ENCODE results near the gene LCN1. TPM values are rescaled to one million over a fixed set of nuclear protein-coding genes. Genes with fewer than 3 reads are reported as not detected.

The LCN1 gene
- polyA plus RNA-seq, 3 donors = not detected

- Histone ChIP-seq H3K4me3 (replicated peaks in 1 of 3; ENCODE audit: low read depth in 2 of 3, low read length in 3 of 3) (peak overlapping the region; percentile 65 to 98 (median 80)), H3K9ac (ENCODE audit: insufficient read depth, low read length, poor library complexity, severe bottlenecking) (peak overlapping the region; percentile 82), H3K27me3 (ENCODE audit: control insufficient read depth in 2 of 2, insufficient read depth in 2 of 2, low read length in 2 of 2) (peaks cover 0 to 5% of the 10 kb centered on the region in 2 donors), H4K20me1 (ENCODE audit: insufficient read depth, low read length) (peaks cover 31% of the 10 kb centered on the region), H3K4me1 (ENCODE audit: control insufficient read depth in 1 of 2, insufficient read depth in 2 of 2, low read length in 2 of 2) (peaks cover 22 to 30% of the 10 kb centered on the region in 2 donors), H2AFZ (ENCODE audit: insufficient read depth, low read depth, low read length, poor library complexity, severe bottlenecking) (peak overlapping the region; percentile 92), H3K27ac (ENCODE audit: low read depth in 1 of 2, low read length in 2 of 2) (peak overlapping the region in 1 of 2 donors; percentile 80), H3K79me2 (ENCODE audit: insufficient read depth, low read length) (peaks cover 11% of the 10 kb centered on the region), H3K9me3 (replicated peaks in 1 of 2; ENCODE audit: control insufficient read depth in 1 of 2, insufficient read depth in 1 of 2, low read length in 2 of 2) (no peaks in the 10 kb centered on the region), H3K4me2 (replicated peaks; ENCODE audit: extremely low read depth, low read length, poor library complexity, severe bottlenecking) (peak overlapping the region; percentile 99), H3K36me3 (replicated peaks in 1 of 2; ENCODE audit: control insufficient read depth in 1 of 2, insufficient read depth in 2 of 2, low read length in 2 of 2) (peaks cover 17 to 33% of the 10 kb centered on the region in 2 donors)
- H3K36me3 Mint-ChIP-seq = peaks cover 22 to 39% of the 10 kb centered on the region in 2 donors
- peaks cover 21% of the 10 kb centered on the region for H3K4me1 Mint-ChIP-seq
- peak in 2 of 3 donors; percentile 36 to 46 for DNase-seq
- 55% methylated on average over 36 of the region's 38 CpGs for WGBS (ENCODE audit: insufficient coverage)
- TF ChIP-seq CTCF (IDR thresholded peaks at IDR 0.05) = no peak
- peak overlapping the region; percentile 71 to 88 for H3K4me3 Mint-ChIP-seq
- H3K27ac Mint-ChIP-seq = peak overlapping the region in 5 of 7 donors; percentile 41 to 87 (median 72)
- intact Hi-C loops (cut with micrococcal nuclease) = no loop called here
- H3K27me3 Mint-ChIP-seq (ENCODE audit: low read depth in 3 of 3) = peaks cover 3 to 16% (median 13%) of the 10 kb centered on the region in 3 donors
- no peaks in the 10 kb centered on the region for H3K9me3 Mint-ChIP-seq
These were observed 19.7 kb upstream of the LCN1 start for GRCh38 chr9:135501261-135502167.

GRCh38 chr9:135502168-135502872, 18.9 kb upstream of the LCN1 start:
- Histone ChIP-seq H3K36me3 (replicated peaks in 1 of 2; ENCODE audit: control insufficient read depth in 1 of 2, insufficient read depth in 2 of 2, low read length in 2 of 2) (peaks cover 17 to 33% of the 10 kb centered on the region in 2 donors), H3K79me2 (ENCODE audit: insufficient read depth, low read length) (peaks cover 11% of the 10 kb centered on the region), H3K4me1 (ENCODE audit: control insufficient read depth in 1 of 2, insufficient read depth in 2 of 2, low read length in 2 of 2) (peaks cover 22 to 30% of the 10 kb centered on the region in 2 donors), H3K4me2 (replicated peaks; ENCODE audit: extremely low read depth, low read length, poor library complexity, severe bottlenecking) (peak overlapping the region; percentile 99), H3K4me3 (replicated peaks in 1 of 3; ENCODE audit: low read depth in 2 of 3, low read length in 3 of 3) (peak overlapping the region in 1 of 3 experiments; percentile 98), H4K20me1 (ENCODE audit: insufficient read depth, low read length) (peaks cover 31% of the 10 kb centered on the region), H3K27ac (ENCODE audit: low read depth in 1 of 2, low read length in 2 of 2) (peak overlapping the region in 1 of 2 donors; percentile 14), H3K9ac (ENCODE audit: insufficient read depth, low read length, poor library complexity, severe bottlenecking) (no peak overlapping the region), H3K27me3 (ENCODE audit: control insufficient read depth in 2 of 2, insufficient read depth in 2 of 2, low read length in 2 of 2) (peaks cover 0 to 5% of the 10 kb centered on the region in 2 donors), H2AFZ (ENCODE audit: insufficient read depth, low read depth, low read length, poor library complexity, severe bottlenecking) (no peak overlapping the region), H3K9me3 (replicated peaks in 1 of 2; ENCODE audit: control insufficient read depth in 1 of 2, insufficient read depth in 1 of 2, low read length in 2 of 2) (no peaks in the 10 kb centered on the region)
- Mint-ChIP-seq H3K9me3 (no peaks in the 10 kb centered on the region), H3K4me1 (peaks cover 21% of the 10 kb centered on the region), H3K36me3 (peaks cover 22 to 39% of the 10 kb centered on the region in 2 donors), H3K4me3 (peak overlapping the region in 1 of 2 donors; percentile 88), H3K27ac (peak overlapping the region in 2 of 7 donors; percentile 6 to 45), H3K27me3 (ENCODE audit: low read depth in 3 of 3) (peaks cover 3 to 14% (median 13%) of the 10 kb centered on the region in 3 donors)
- intact Hi-C loops (cut with micrococcal nuclease) = no loop called here
- TF ChIP-seq CTCF (IDR thresholded peaks at IDR 0.05) = no peak
- DNase-seq = no peak
- 95% methylated on average over 15 of the region's 15 CpGs for WGBS (ENCODE audit: insufficient coverage)

All from CD14-positive monocyte (primary cell).